GM20000 (cell line): ENCODE measurements around the gene TRAPPC6A.

Experiments
- DNase-seq: peaks from one replicate; pipeline ENCODE4 v3.0.0; 2012; ENCODE audit warnings: low spot score
- CTCF ChIP-seq: IDR thresholded peaks from 2 replicates; pipeline ENCODE4 v1.5.1; 2012; ENCODE audit warnings: mild to moderate bottlenecking, control low read depth; ENCODE audit errors: extremely low read depth, missing control alignments

Gene TRAPPC6A

GRCh38 chr19:45161738-45162607, 16.1 kb downstream of the TRAPPC6A start:
- DNase-seq = no peak
- TF ChIP-seq CTCF = no peak

GRCh38 chr19:45160870-45161737, 16.9 kb downstream of the TRAPPC6A start, which contains the start of gene NKPD1:
NKPD1 (minus strand) TSS chr19:45160982; CDS start chr19:45160150, 832 bp downstream.
- no peak for TF ChIP-seq CTCF
- DNase-seq = no peak

DNA sequence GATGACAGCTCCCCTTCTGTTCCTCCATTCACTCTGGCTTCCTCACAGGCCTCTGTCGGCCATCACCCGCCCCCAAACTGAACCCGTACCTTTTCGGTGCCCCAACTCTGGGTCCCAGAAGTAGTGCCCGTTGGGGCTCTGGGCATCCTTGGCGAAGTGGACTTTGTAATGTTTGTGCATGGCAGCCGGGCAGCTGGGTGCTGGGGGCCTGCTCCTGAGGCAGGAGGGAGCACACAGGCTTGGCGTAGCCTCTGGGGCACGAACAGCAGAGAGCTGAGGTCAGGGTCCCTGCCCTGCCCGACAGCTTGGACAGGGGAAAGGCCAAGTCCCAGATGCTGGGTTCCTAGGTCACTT, 18.1 kb downstream of the TRAPPC6A start:
- DNase-seq = no peak
- TF ChIP-seq CTCF = no peak

DNA sequence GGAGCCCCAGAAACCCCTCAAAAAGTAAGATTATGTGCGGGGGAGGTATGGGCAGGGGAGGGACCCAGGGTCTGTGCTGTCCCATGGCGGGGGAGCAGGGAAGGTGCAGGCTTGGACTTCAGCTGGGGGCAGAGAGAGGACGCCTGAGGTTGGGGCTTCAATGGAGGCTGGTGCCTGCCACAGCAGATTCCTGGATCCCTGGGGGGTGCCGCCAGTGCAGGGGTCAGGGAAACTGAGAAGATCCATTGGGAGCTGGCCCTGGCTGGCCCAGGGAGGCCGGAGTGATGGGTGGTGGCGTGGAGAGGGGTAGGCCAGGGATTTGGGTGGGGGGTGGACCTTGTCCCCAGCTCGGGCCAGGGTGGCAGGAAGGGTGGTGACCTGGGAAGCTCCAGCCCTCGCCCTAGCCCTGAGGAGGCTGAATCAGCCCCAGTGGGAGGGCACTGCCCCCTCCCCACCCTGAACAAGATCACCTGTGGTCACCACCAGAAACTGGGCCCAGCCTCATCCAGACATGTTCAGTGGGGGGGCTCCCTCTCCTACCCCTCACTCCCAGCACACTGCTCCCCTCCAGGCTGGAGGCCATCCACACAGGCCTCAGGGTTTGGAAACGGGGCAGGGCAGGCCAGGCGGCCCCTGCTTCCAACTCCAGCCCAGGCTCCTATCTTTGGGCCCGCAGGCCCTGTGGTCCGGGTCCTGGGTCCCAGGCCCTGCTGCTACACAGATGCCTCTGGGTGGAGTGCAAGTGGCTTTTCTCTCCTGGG, 18.6 kb downstream of the TRAPPC6A start:
- DNase-seq = no peak
- TF ChIP-seq CTCF = no peak

- TF ChIP-seq CTCF = no peak
- DNase-seq = no peak
Measured at GRCh38 chr19:45158503-45159209, 19.4 kb downstream of the TRAPPC6A start.

- no peak for DNase-seq
- no peak for TF ChIP-seq CTCF
Measured at GRCh38 chr19:45156751-45157150, 21.3 kb downstream of the TRAPPC6A start.
